HG02981 (cell line): ENCODE data around the gene PLA2R1.

ENCODE experiments used
- ATAC-seq: cut with Tn5 transposase; IDR thresholded peaks from one replicate; pipeline ENCODE4 v1.9.1; 2021; ENCODE audit warnings: mild to moderate bottlenecking, moderate library complexity; ENCODE audit not compliant: unreplicated experiment

The PLA2R1 gene

DNA sequence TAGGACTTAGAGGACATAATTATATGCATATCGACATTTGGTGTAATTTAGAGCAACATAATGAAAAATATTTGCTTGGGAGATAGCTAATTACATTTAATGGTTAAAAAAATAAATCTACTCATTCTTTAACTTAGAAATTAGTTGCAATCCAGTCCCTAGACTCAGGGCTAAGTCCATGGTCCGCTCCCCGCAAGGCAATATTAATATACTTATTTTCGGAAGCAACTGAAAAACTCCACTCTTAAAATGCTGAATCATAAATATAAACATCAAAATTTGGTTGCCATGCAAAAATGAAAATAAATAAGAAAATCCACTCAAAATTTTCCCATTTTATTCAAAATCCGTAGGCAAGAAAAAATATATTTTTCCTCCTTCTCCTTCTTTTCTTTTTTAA, 164.7 kb downstream of the PLA2R1 start:
- no peak for ATAC-seq

DNA sequence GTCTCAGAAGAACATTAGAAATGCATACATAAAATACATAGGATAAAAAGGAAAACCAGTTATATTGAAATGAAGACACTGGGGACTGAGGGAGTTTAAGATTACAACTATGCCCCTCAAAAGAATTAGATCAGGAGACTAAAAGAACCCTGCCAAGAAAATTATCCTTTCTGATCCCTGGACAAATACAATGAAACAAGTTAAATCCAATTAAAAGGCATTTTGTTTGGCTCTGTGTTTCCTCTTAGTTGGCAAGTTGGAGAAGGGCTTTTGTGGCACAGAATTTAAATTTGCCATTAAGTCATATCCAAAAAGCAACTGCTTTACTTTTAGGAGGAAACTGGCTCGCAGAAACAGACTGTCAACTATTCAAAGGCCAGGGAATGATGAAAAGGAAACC, 165.3 kb downstream of the PLA2R1 start:
- ATAC-seq = no peak

DNA sequence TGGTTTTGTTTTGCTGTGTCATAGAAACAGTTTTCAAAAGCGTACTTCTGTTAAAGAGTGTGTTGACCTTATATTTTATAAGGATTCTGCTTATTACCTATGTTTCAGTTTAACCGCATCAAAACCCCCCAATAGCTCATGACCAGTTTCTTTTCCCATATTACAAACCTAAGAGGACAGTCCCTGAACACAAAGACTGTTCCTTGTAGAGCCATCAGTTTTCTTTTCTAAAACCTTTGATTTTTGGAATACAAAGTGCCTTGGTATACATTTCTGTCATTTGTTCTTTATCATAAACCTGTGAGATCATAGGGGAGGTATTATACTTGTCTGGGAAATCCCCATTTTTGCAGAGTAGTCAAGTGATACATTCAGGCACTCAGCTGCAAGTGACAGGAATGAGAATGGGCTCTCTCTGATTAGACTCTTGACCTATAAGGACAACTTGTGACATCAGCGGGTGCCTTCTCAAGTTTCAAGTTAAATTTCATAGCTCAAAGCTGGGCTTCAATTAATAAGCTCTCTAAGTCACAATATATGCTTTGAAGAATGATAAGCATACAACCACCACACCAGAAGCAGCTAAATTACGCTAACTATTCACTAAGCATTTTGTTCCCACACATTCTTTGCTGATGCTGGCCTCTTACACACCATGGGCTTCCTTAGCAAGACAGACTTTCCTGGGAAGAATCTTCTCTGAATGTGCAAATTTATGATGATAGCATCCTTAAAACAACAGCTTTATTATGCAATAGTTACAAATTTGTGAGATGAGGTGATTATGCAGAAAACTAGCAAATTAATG, 167.0 kb downstream of the PLA2R1 start:
- peak; percentile 53 for ATAC-seq

DNA sequence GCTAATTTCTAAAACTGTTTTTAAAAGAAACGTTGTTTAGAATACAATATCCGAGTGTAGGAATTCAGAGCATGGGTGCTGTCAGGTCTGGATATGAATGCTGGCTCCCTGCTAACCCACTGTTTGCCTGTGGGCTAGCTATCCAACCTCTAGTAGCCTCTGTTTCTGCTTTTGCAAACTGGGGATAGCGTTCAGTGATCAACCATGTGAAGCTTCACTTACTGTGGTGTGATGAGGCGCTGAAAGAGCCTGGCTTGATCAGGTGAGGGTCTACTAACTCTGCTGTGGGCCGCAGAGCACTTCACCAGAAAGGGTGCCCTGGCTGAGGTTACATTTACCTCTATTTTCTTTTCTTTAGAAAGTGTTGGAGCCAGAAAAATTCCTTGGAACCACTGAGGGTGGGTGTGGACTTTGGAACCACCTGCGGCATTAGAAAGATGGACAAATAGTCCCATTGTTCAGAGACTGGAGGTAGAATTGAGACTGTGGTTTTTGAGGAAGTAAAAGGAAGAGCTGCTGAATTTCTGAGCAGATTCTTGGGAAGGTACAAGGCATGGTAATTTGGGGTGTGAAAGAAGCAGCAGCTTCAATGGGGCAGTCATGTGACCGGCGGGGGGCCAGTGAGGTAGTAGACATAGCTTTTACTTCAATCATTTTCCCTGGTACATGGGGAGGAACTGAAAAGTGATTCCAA, 168.1 kb downstream of the PLA2R1 start:
- ATAC-seq = no peak

DNA sequence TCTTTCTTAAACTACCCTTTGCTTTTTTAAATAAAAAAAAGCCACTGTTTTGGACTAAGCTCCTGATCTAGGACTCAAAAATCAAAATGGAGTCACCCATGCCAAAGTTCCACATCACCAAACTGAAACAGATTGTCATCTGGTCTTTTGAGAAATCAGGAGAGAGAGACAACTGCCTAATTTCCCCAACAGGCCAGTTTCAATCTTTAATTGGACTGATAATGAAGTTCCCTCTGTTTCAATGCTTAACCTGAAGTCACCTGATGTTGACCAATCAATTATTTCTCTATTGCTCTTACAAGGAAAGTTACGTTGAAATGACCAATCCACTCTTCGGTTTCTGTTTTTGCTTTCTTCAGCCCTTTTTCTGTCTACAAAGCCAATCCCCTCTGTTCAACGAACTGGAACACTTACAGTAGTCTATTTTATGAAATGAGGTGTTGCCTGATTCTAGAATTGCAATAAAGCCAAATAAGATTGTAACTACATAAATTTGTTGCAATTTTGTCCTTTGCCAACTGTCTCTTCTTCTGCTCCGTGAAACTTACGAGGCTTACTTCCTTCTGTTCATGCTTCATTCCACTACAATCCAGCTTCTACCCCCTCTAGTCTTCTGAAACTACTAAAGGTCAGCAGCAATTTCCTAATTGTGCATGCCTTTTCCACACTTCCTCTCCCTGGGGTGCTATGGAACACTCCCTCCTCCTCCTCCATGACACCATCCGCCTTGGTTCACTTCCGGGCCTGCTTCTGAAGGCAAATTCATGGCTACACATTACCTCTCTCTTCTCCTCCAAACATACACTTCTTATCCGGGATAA, 169.2 kb downstream of the PLA2R1 start:
- no peak for ATAC-seq

DNA sequence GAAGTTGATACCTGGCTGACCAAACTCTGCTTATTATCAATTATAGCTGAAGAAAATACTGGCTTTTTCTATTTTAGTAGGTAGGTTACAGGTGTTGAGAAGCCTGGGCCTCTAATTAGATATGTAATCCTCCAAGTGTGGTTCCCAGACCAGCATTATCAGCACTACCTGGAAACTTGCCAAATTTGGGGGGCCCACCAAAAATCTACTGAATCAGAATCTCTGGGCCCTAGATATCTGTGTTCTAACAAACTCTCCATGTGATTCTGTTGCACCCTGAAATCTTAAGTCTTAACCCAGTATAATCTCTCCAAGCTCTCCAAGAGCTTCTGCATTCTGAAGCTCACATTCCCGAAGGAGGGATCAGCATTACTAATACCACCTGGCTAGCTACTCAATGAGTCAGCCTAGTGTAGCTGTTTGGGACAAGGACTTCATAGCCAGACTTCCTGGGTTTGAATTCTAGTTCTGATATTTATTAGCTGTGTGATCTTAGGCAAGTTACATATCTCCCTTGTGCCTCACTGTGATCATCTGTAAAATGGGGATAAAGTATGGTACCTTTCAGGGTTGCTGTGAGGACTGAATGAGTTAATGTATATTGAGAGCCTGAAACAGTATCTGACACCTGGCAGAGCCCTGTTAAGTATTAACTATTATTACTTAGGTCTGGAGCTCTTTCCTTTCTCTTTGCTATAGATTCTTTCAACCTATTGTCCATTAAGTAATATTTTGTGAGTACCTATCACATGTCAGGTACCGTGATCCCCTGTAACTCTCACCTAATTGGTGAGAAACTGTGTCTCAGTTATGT, 170.3 kb downstream of the PLA2R1 start:
- ATAC-seq = peak; percentile 36

DNA sequence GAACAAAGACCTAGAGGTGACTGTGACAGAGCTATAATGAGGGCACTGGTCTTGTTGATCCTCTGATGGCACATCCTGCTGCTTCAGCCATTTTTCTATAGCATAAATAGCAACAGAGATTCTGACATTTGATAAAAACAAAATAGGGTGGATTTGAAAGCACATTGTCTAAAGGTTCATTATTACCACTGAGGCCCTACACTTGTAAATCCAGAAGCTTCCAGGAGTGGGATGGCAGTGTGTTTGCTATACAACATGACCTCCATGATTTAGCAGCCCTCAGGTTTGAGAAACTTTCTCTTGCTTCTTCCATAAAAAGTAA, 171.2 kb downstream of the PLA2R1 start:
- no peak for ATAC-seq

DNA sequence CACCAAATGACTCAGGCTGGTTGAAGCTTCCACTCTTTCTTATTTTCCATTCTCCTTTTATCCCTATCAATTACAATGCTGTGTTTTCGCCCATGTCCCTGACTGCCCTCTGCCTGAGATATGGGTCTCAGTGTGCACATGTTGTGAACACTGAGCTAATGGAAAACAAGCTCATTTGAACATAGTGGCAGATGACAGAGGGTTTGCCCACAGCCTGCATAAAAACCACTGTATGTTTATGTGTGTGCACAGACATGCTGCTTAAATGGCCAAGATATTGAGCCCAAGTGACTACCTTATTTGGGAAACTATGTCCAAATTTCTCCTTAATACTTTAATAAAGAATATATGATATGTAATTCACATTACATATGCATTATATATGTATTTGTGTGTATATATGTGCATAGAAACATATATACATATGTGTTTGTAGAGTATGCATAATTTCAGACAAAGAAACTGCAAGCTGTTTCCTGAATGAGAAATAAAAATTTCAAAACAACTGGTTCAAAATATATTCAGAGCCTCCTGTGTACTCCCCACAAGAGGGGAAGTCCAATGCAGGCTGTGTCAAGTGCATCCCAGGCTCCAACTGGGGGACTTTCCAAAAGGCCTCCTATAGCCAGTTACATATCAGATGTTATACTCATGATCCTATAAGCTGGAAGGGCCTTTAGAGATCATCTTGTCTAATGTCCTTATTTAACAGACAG, 171.7 kb downstream of the PLA2R1 start:
- peak; percentile 35 for ATAC-seq

DNA sequence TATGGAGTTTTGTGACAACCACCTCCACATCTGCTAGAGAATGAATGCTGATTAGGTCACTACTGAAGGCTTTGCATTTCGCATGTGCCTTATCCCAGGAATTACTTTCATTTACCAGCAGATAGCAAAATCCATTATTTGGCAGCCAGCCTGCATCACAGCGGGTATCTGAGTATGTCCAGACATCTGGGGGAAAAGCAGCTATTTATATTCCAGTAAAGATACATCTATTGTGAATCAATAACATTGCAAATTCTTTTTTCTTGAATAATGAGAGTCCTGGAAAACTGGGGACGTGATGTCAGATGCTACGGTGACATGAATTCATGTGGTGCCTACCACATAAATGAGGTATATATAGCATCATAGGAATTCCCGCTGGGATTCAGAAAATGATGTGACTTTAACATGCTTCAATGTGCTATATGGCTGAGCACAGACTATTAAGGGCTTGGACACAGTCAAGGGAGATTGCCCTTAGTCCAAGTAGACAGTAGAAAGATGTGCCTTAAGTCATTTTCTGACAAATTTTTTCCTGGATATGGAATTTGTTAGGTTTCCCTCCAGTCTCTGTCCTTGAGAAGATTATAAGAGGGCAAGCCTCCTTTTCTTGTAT, 180.2 kb downstream of the PLA2R1 start:
- ATAC-seq = no peak
